Measurements from ENCODE around the gene SFPQ.

Gene SFPQ

GRCh38 chr1:35190784-35191183, 2.2 kb downstream of the SFPQ start:
- Mint-ChIP-seq H3K36me3 (ENCODE audit: low read depth) (peaks cover 62% of the 10 kb centered on the region), H3K9me3 (no peaks in the 10 kb centered on the region), H3K4me3 (peak overlapping the region; percentile 92 to 99 (median 98)), H3K27ac (peak overlapping the region; percentile 69 to 92 (median 89)), H3K4me1 (peaks cover 65% of the 10 kb centered on the region), H3K27me3 (ENCODE audit: low read depth) (no peaks in the 10 kb centered on the region)
- TF ChIP-seq CTCF (IDR thresholded peaks at IDR 0.05; ENCODE audit: unreplicated experiment in 3 of 3) = no peak

- H3K27me3 Mint-ChIP-seq (ENCODE audit: low read depth) = no peaks in the 10 kb centered on the region
- H3K4me1 Mint-ChIP-seq = peaks cover 74% of the 10 kb centered on the region
- no peaks in the 10 kb centered on the region for H3K9me3 Mint-ChIP-seq
- peak overlapping the region; percentile 92 to 99 (median 98) for H3K4me3 Mint-ChIP-seq
- no peak for TF ChIP-seq CTCF (IDR thresholded peaks at IDR 0.05; ENCODE audit: unreplicated experiment in 3 of 3)
- H3K27ac Mint-ChIP-seq = peak overlapping the region in 1 of 3 experiments; percentile 23
- peaks cover 82% of the 10 kb centered on the region for H3K36me3 Mint-ChIP-seq (ENCODE audit: low read depth)
These were observed 4.2 kb downstream of the SFPQ start for GRCh38 chr1:35188578-35189392.

- Mint-ChIP-seq H3K27me3 (ENCODE audit: low read depth) (no peaks in the 10 kb centered on the region), H3K4me3 (peak overlapping the region; percentile 92 to 99 (median 98)), H3K27ac (peak overlapping the region in 2 of 3 experiments; percentile 4 to 8), H3K4me1 (peaks cover 72% of the 10 kb centered on the region), H3K9me3 (no peaks in the 10 kb centered on the region), H3K36me3 (ENCODE audit: low read depth) (peaks cover 91% of the 10 kb centered on the region)
- no peak for TF ChIP-seq CTCF (IDR thresholded peaks at IDR 0.05; ENCODE audit: unreplicated experiment in 3 of 3)
These were observed 5.1 kb downstream of the SFPQ start for GRCh38 chr1:35187816-35188342.

- no peaks in the 10 kb centered on the region for H3K9me3 Mint-ChIP-seq
- no peaks in the 10 kb centered on the region for H3K27me3 Mint-ChIP-seq (ENCODE audit: low read depth)
- peak overlapping the region in 1 of 3 experiments; percentile 34 for H3K27ac Mint-ChIP-seq
- H3K36me3 Mint-ChIP-seq (ENCODE audit: low read depth) = peaks cover 100% of the 10 kb centered on the region
- no peak for TF ChIP-seq CTCF (IDR thresholded peaks at IDR 0.05; ENCODE audit: unreplicated experiment in 3 of 3)
- H3K4me3 Mint-ChIP-seq = no peak overlapping the region
- peaks cover 86% of the 10 kb centered on the region for H3K4me1 Mint-ChIP-seq
These were observed 6.7 kb downstream of the SFPQ start for GRCh38 chr1:35186239-35186638.

- peak overlapping the region in 1 of 3 experiments; percentile 11 for H3K4me3 Mint-ChIP-seq
- no peaks in the 10 kb centered on the region for H3K9me3 Mint-ChIP-seq
- no peaks in the 10 kb centered on the region for H3K27me3 Mint-ChIP-seq (ENCODE audit: low read depth)
- H3K4me1 Mint-ChIP-seq = peaks cover 83% of the 10 kb centered on the region
- H3K27ac Mint-ChIP-seq = peak overlapping the region in 1 of 3 experiments; percentile 62
- TF ChIP-seq CTCF (IDR thresholded peaks at IDR 0.05; ENCODE audit: unreplicated experiment in 3 of 3) = no peak
- peaks cover 100% of the 10 kb centered on the region for H3K36me3 Mint-ChIP-seq (ENCODE audit: low read depth)
These were observed 7.7 kb downstream of the SFPQ start for GRCh38 chr1:35185200-35185599.
